ENCODE results near the gene RCAN1. TPM values are rescaled to one million over a fixed set of nuclear protein-coding genes. Genes with fewer than 3 reads are reported as not detected.

The RCAN1 gene
- total and polyA plus RNA-seq, 2 of the 4 experiments (the other 2 are of a cell fraction), result 53.5 to 175 TPM

- BruUV-seq (replicated peaks), result no TSS peak
- Histone ChIP-seq H3K4me3 (ENCODE audit: insufficient read depth, low read depth, low read length) (no peak overlapping the region), H3K18ac (ENCODE audit: low read depth, low read length) (peak overlapping the region; percentile 17), H3K79me1 (ENCODE audit: low read depth in 1 of 2, low read length in 2 of 2) (peaks cover 5 to 32% of the 10 kb centered on the region in 2 experiments; a peak in 3 of 4 replicates), H3K27me3 (ENCODE audit: control insufficient read depth, insufficient read depth, low read length) (no peaks in the 10 kb centered on the region), H3K27ac (ENCODE audit: insufficient read depth, low read length) (no peak overlapping the region), H2AK9ac (replicated peaks; ENCODE audit: low read depth, low read length, poor library complexity) (no peak overlapping the region), H4K8ac (ENCODE audit: low read depth in 2 of 2, low read length in 2 of 2) (peak overlapping the region; percentile 1 to 71; a peak in 2 of 4 replicates), H4K20me1 (ENCODE audit: insufficient read depth, low read length) (no peaks in the 10 kb centered on the region), H4K91ac (ENCODE audit: insufficient read depth, low read depth, low read length) (no peak overlapping the region), H4K5ac (ENCODE audit: low read depth, low read length) (peak overlapping the region; percentile 34; the same call in 1 of the 2 replicates), H3K36me3 (ENCODE audit: control insufficient read depth, insufficient read depth, low read length) (no peaks in the 10 kb centered on the region), H2BK120ac (ENCODE audit: low read depth, low read length) (peak overlapping the region; percentile 80), H3K4me2 (ENCODE audit: low read depth, low read length) (no peak overlapping the region), H3K14ac (replicated peaks; ENCODE audit: low read depth, low read length) (0 out of 2 replicates have a peak overlapping the region, but pooled peaks have one; percentile 1), H3K9ac (ENCODE audit: low read depth, low read length) (no peak overlapping the region), H2AK5ac (ENCODE audit: low read depth, low read length) (no peak overlapping the region; the same call in 1 of the 2 replicates), H2BK15ac (ENCODE audit: low read depth, low read length) (peak overlapping the region; percentile 42; the same call in 2 of the 3 replicates), H3K23ac (ENCODE audit: low read depth, low read length) (no peak overlapping the region), H2BK5ac (ENCODE audit: low read depth, low read length, poor library complexity, severe bottlenecking) (peak overlapping the region; percentile 42), H2AFZ (replicated peaks; ENCODE audit: low read length, poor library complexity) (no peak overlapping the region), H3K4ac (ENCODE audit: low read depth, low read length) (peak overlapping the region; percentile 74; the same call in 1 of the 2 replicates), H3K4me1 (ENCODE audit: control insufficient read depth, insufficient read depth, low read length) (peaks cover 18% of the 10 kb centered on the region), H2BK20ac (ENCODE audit: low read depth, low read length) (peak overlapping the region; percentile 75; the same call in 1 of the 2 replicates), H3K56ac (ENCODE audit: extremely low read depth, insufficient read depth, low read length) (no peak overlapping the region), H3K9me3 (ENCODE audit: control insufficient read depth, insufficient read depth, low read length) (no peaks in the 10 kb centered on the region), H3K9me1 (ENCODE audit: insufficient read depth, low read length) (peaks cover 19% of the 10 kb centered on the region)
- POLR2A ChIA-PET (ENCODE audit: unreplicated experiment), result no interaction called here
- ATAC-seq (ENCODE audit: low read depth), result no peak
- CTCF ChIA-PET, result no interaction called here
- TF ChIP-seq BHLHE40 (IDR thresholded peaks at IDR 0.05; ENCODE audit: low read depth, low read length), result no peak
- no peak for TF ChIP-seq RCOR1 (IDR thresholded peaks at IDR 0.05; ENCODE audit: insufficient replicate concordance, low read length)
- no peak for TF ChIP-seq MXI1 (IDR thresholded peaks at IDR 0.05; ENCODE audit: borderline replicate concordance, low read depth, low read length)
- TF ChIP-seq SMC3 (IDR thresholded peaks at IDR 0.05; ENCODE audit: low read depth, low read length), result no peak
- TF ChIP-seq, protein P1, sequence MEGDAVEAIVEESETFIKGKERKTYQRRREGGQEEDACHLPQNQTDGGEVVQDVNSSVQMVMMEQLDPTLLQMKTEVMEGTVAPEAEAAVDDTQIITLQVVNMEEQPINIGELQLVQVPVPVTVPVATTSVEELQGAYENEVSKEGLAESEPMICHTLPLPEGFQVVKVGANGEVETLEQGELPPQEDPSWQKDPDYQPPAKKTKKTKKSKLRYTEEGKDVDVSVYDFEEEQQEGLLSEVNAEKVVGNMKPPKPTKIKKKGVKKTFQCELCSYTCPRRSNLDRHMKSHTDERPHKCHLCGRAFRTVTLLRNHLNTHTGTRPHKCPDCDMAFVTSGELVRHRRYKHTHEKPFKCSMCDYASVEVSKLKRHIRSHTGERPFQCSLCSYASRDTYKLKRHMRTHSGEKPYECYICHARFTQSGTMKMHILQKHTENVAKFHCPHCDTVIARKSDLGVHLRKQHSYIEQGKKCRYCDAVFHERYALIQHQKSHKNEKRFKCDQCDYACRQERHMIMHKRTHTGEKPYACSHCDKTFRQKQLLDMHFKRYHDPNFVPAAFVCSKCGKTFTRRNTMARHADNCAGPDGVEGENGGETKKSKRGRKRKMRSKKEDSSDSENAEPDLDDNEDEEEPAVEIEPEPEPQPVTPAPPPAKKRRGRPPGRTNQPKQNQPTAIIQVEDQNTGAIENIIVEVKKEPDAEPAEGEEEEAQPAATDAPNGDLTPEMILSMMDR (conservative IDR thresholded peaks at IDR 0.05; ENCODE audit: low read depth, low read length), result no peak
- TF ChIP-seq MAZ (IDR thresholded peaks at IDR 0.05; ENCODE audit: borderline replicate concordance, low read depth, low read length), result no peak
- TF ChIP-seq POLR2A (IDR thresholded peaks at IDR 0.05; ENCODE audit: low read depth, low read length), result no peak
- TF ChIP-seq USF2 (IDR thresholded peaks at IDR 0.05; ENCODE audit: low read depth, low read length), result no peak
- TF ChIP-seq CEBPB (IDR thresholded peaks at IDR 0.05; ENCODE audit: low read depth, low read length), result no peak
- TF ChIP-seq RAD21 (IDR thresholded peaks at IDR 0.05; ENCODE audit: low read length), result no peak
- no peak for TF ChIP-seq NFE2L2 (IDR thresholded peaks at IDR 0.05; ENCODE audit: low read depth, low read length)
- no peak for TF ChIP-seq RFX5 (IDR thresholded peaks at IDR 0.05; ENCODE audit: low read depth, low read length)
- no peak for TF ChIP-seq ELK1 (IDR thresholded peaks at IDR 0.05; ENCODE audit: borderline replicate concordance, low read depth, low read length)
- TF ChIP-seq FOS (IDR thresholded peaks at IDR 0.05; ENCODE audit: low read depth, low read length), result no peak
- no peak for TF ChIP-seq MAFK (IDR thresholded peaks at IDR 0.05; ENCODE audit: low read depth, low read length)
- TF ChIP-seq CHD1 (IDR thresholded peaks at IDR 0.05; ENCODE audit: low read depth, low read length), result no peak
- DNase-seq, result no peak
- intact Hi-C loops (cut with micrococcal nuclease) (no loop called here), dilution Hi-C loops (cut with HindIII; ENCODE audit: low sequenced_read_pairs, unreplicated experiment) (no loop called here), in situ Hi-C loops (cut with MboI; ENCODE audit: low sequenced_read_pairs) (no loop called here)
- no CpG with 5 or more reads among the region's 3 CpGs for WGBS, 2 experiments (ENCODE audit: extremely low coverage in 2 of 2, insufficient read length in 1 of 2)
Observed at GRCh38 chr21:34535886-34536285, 79.0 kb downstream of the RCAN1 start.

All from IMR-90 (cell line).